Mesendoderm (in vitro differentiated cells): ENCODE measurements around the gene VWA8.
A peak's percentile ranks its signal among the peaks of the same experiment; 100 is the strongest.

ENCODE experiments used
- DNase-seq: peaks from one replicate; pipeline ENCODE4 v3.0.0; 2013
- H2AK5ac ChIP-seq: 2 replicates; pipeline ENCODE4 v1.6.1; 2013; ENCODE audit warnings: low read length, inconsistent platforms
- H2BK120ac ChIP-seq: 2 replicates; pipeline ENCODE4 v1.6.1; 2013; ENCODE audit warnings: low read depth, mild to moderate bottlenecking, low read length, moderate library complexity, mixed read lengths
- H2BK15ac ChIP-seq: replicated peaks from 2 replicates; pipeline ENCODE4 v1.6.1; 2013; ENCODE audit warnings: low read depth, mild to moderate bottlenecking, moderate library complexity
- H2BK5ac ChIP-seq: 2 replicates; pipeline ENCODE4 v1.6.1; 2013; ENCODE audit warnings: low read length, inconsistent platforms
- H3K18ac ChIP-seq: 2 replicates; pipeline ENCODE4 v1.6.1; 2013; ENCODE audit warnings: mild to moderate bottlenecking, low read length, mixed read lengths
- H3K23ac ChIP-seq: one replicate; pipeline ENCODE4 v1.6.1; 2013; ENCODE audit warnings: low read length
- H3K27ac ChIP-seq: 2 replicates; pipeline ENCODE4 v1.5.1; 2013; ENCODE audit warnings: low read depth, mild to moderate bottlenecking, inconsistent platforms, low read length, moderate library complexity
- H3K27me3 ChIP-seq: 2 replicates; pipeline ENCODE4 v1.6.1; 2013; ENCODE audit warnings: low read length, control low read depth, mild to moderate bottlenecking, inconsistent platforms; ENCODE audit not compliant: insufficient read depth, poor library complexity
- H3K36me3 ChIP-seq: 2 replicates; pipeline ENCODE4 v1.6.1; 2013; ENCODE audit warnings: low read length, inconsistent platforms; ENCODE audit not compliant: control insufficient read depth, insufficient read depth
- H3K4ac ChIP-seq: one replicate; pipeline ENCODE4 v1.6.1; 2013; ENCODE audit warnings: low read depth, mild to moderate bottlenecking, low read length, moderate library complexity
- H3K4me1 ChIP-seq: 2 replicates; pipeline ENCODE4 v1.6.1; 2013; ENCODE audit warnings: low read depth, low read length, inconsistent platforms; ENCODE audit not compliant: control insufficient read depth
- H3K4me2 ChIP-seq: 2 replicates; pipeline ENCODE4 v1.6.1; 2013; ENCODE audit warnings: low read length
- H3K4me3 ChIP-seq: 2 replicates; pipeline ENCODE4 v1.5.1; 2013; ENCODE audit warnings: mild to moderate bottlenecking, low read length
- H3K56ac ChIP-seq: one replicate; pipeline ENCODE4 v1.6.1; 2013; ENCODE audit warnings: low read length
- H3K79me1 ChIP-seq: 2 replicates; pipeline ENCODE4 v1.6.1; 2013; ENCODE audit warnings: low read length, inconsistent platforms
- H3K79me2 ChIP-seq: 2 replicates; pipeline ENCODE4 v1.6.1; 2013; ENCODE audit warnings: mild to moderate bottlenecking, low read length; ENCODE audit not compliant: control insufficient read depth, insufficient read depth
- H3K9ac ChIP-seq: 2 replicates; pipeline ENCODE4 v1.6.1; 2013; ENCODE audit warnings: low read length, inconsistent platforms
- H4K5ac ChIP-seq: one replicate; pipeline ENCODE4 v1.6.1; 2013; ENCODE audit warnings: low read length
- H4K8ac ChIP-seq: one replicate; pipeline ENCODE4 v1.6.1; 2013; ENCODE audit warnings: low read depth, mild to moderate bottlenecking, control low read depth, low read length, moderate library complexity
- WGBS: extraction: QIAGEN DNeasy Blood & Tissue Kit; methylation state at CpG from one replicate; pipeline ENCODE4 v1.1.7; 2013; ENCODE audit warnings: low lambda C conversion rate, missing lambda C conversion rate; ENCODE audit not compliant: insufficient coverage; ENCODE audit errors: extremely low coverage; 5-methylcytosine and 5-hydroxymethylcytosine counted together

The VWA8 gene

DNA sequence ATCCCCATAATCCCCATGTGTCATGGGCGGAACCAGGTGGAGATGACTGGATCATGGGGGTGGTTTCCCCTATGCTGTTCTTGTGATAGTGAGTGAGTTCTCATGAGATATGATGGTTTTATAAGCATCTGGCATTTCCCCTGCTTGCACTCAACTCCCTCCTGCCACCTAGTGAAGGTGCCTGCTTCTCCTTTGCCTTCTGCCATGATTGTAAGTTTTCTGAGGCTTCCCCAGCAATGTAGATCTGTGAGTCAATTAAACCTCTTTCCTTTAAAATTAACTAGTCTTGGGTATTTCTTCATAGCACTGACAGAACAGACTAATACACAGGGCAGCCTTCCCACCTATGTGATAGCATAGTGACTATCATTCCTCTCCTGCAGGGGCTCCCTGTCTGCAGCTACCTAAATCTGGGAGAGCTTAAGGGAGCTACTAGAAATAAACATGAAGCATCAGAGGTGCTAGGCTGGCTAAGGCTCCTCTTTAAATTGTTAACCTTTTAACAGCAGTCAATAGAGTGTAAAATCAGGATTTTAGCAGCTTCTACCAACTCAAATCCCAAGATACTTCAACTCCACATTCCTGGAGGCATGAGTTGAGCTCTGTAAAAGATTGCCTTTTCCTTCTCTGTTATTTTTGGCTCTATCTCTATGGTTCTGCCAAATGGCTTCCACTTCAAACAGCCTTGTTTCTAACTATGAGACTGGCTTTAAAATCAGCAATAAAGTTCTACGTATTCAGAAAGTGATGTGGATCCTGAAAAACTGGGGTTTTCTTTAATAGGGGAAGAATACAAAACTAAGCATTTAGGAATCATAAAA, 112.3 kb downstream of the VWA8 start:
- H2BK120ac ChIP-seq = no peak overlapping the region
- no peak overlapping the region for H4K8ac ChIP-seq
- H3K18ac ChIP-seq = no peak overlapping the region
- no peak overlapping the region for H2BK5ac ChIP-seq
- H3K27me3 ChIP-seq = no peaks in the 10 kb centered on the region
- no peak overlapping the region for H2AK5ac ChIP-seq
- H3K36me3 ChIP-seq = no peaks in the 10 kb centered on the region
- no peak overlapping the region for H3K4me2 ChIP-seq
- no peak overlapping the region for H3K23ac ChIP-seq
- peak; percentile 18 for DNase-seq
- H3K79me2 ChIP-seq = no peaks in the 10 kb centered on the region
- H3K56ac ChIP-seq = no peak overlapping the region
- no peak overlapping the region for H3K4me3 ChIP-seq
- H3K27ac ChIP-seq = no peak overlapping the region
- no peaks in the 10 kb centered on the region for H3K79me1 ChIP-seq
- H2BK15ac ChIP-seq = no peak overlapping the region
- no CpG with 5 or more reads among the region's 2 CpGs for WGBS
- no peaks in the 10 kb centered on the region for H3K4me1 ChIP-seq
- no peak overlapping the region for H4K5ac ChIP-seq
- H3K4ac ChIP-seq = no peak overlapping the region
- no peak overlapping the region for H3K9ac ChIP-seq

GRCh38 chr13:41847216-41847615, 113.7 kb downstream of the VWA8 start:
- no peaks in the 10 kb centered on the region for H3K79me2 ChIP-seq
- H2AK5ac ChIP-seq = no peak overlapping the region
- H2BK5ac ChIP-seq = no peak overlapping the region
- no peak overlapping the region for H4K5ac ChIP-seq
- no peak overlapping the region for H3K23ac ChIP-seq
- H3K27me3 ChIP-seq = no peaks in the 10 kb centered on the region
- no peak overlapping the region for H3K56ac ChIP-seq
- no CpG with 5 or more reads among the region's 3 CpGs for WGBS
- no peaks in the 10 kb centered on the region for H3K36me3 ChIP-seq
- no peak for DNase-seq
- no peaks in the 10 kb centered on the region for H3K79me1 ChIP-seq
- no peak overlapping the region for H3K4me3 ChIP-seq
- no peak overlapping the region for H2BK15ac ChIP-seq
- H3K4me2 ChIP-seq = no peak overlapping the region
- no peak overlapping the region for H3K27ac ChIP-seq
- H3K18ac ChIP-seq = no peak overlapping the region
- H3K9ac ChIP-seq = no peak overlapping the region
- no peak overlapping the region for H3K4ac ChIP-seq
- H2BK120ac ChIP-seq = no peak overlapping the region
- no peaks in the 10 kb centered on the region for H3K4me1 ChIP-seq
- H4K8ac ChIP-seq = no peak overlapping the region

DNA sequence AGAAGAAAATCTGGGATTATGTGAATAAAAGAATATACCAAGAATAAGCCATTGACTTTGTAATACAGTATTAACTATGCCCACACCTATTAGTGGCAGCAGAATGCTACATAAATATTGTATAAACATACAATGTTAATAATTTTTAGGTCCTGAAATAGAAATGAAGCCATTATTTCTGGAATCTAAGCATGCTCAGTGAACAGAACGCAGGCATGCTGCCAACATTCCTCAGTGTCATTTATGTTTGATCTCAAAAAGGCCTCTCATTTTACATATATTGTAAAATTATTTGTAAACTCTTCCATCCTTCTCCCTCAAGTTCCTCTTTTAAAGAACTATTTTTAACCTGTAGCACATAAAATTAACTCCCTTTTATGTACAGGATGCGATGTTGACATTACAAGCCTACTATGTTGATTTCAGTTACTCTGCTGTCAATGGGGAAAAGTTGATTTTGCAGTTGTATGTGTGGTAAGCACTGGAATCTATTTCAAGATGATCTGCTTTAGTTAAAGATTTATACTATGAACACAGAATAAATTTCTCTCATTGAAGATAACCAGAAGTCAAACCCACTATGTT, 118.8 kb downstream of the VWA8 start:
- no peak overlapping the region for H3K27ac ChIP-seq
- no peak overlapping the region for H4K5ac ChIP-seq
- no peaks in the 10 kb centered on the region for H3K4me1 ChIP-seq
- no peak overlapping the region for H3K4me3 ChIP-seq
- H3K79me2 ChIP-seq = no peaks in the 10 kb centered on the region
- no peak overlapping the region for H3K23ac ChIP-seq
- no peaks in the 10 kb centered on the region for H3K36me3 ChIP-seq
- no peak overlapping the region for H3K18ac ChIP-seq
- WGBS = no CpG with 5 or more reads among the region's 2 CpGs
- H2BK15ac ChIP-seq = no peak overlapping the region
- no peak overlapping the region for H3K4me2 ChIP-seq
- H3K79me1 ChIP-seq = no peaks in the 10 kb centered on the region
- no peak for DNase-seq
- H3K27me3 ChIP-seq = no peaks in the 10 kb centered on the region
- H2BK5ac ChIP-seq = no peak overlapping the region
- no peak overlapping the region for H3K9ac ChIP-seq
- no peak overlapping the region for H3K56ac ChIP-seq
- no peak overlapping the region for H2BK120ac ChIP-seq
- no peak overlapping the region for H2AK5ac ChIP-seq
- no peak overlapping the region for H4K8ac ChIP-seq
- no peak overlapping the region for H3K4ac ChIP-seq

DNA sequence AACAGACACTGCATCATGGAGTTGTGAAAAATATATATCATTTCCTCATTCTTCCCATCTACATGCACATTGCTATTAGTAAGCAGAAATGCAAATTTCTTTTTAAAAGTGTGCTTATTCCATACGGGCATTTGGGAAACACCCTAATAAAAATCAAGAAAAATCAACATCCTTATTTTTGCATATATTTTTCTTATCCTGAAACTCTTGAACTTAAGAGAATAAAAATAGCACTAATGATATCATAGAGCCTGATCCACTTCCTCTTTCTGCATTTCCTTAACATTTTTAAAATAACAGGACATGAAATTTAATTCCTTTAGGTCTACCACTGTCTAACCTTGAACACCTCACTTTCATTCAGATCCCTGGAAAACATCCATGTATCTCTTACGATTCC, 123.3 kb downstream of the VWA8 start:
- Histone ChIP-seq H3K79me2 (no peaks in the 10 kb centered on the region), H3K56ac (no peak overlapping the region), H2BK5ac (no peak overlapping the region), H2BK15ac (no peak overlapping the region), H3K23ac (no peak overlapping the region), H2BK120ac (no peak overlapping the region), H3K9ac (no peak overlapping the region), H2AK5ac (no peak overlapping the region), H3K27ac (no peak overlapping the region), H3K4me2 (no peak overlapping the region), H3K36me3 (no peaks in the 10 kb centered on the region), H3K4ac (no peak overlapping the region), H3K27me3 (no peaks in the 10 kb centered on the region), H3K79me1 (no peaks in the 10 kb centered on the region), H3K18ac (no peak overlapping the region), H3K4me1 (no peaks in the 10 kb centered on the region), H4K5ac (no peak overlapping the region), H4K8ac (no peak overlapping the region), H3K4me3 (no peak overlapping the region)
- no CpG with 5 or more reads among the region's 2 CpGs for WGBS
- DNase-seq = no peak

- H3K4me1 ChIP-seq = no peaks in the 10 kb centered on the region
- no peak overlapping the region for H4K8ac ChIP-seq
- no peaks in the 10 kb centered on the region for H3K36me3 ChIP-seq
- H3K79me1 ChIP-seq = no peaks in the 10 kb centered on the region
- WGBS = no CpG with 5 or more reads among the region's 2 CpGs
- H3K4me2 ChIP-seq = no peak overlapping the region
- no peak overlapping the region for H3K56ac ChIP-seq
- no peak overlapping the region for H3K9ac ChIP-seq
- H3K4ac ChIP-seq = no peak overlapping the region
- H3K79me2 ChIP-seq = no peaks in the 10 kb centered on the region
- H4K5ac ChIP-seq = no peak overlapping the region
- no peak overlapping the region for H2BK5ac ChIP-seq
- no peaks in the 10 kb centered on the region for H3K27me3 ChIP-seq
- H2BK15ac ChIP-seq = no peak overlapping the region
- no peak for DNase-seq
- no peak overlapping the region for H2BK120ac ChIP-seq
- H3K27ac ChIP-seq = no peak overlapping the region
- H3K4me3 ChIP-seq = no peak overlapping the region
- H3K23ac ChIP-seq = no peak overlapping the region
- no peak overlapping the region for H3K18ac ChIP-seq
- no peak overlapping the region for H2AK5ac ChIP-seq
Measured at GRCh38 chr13:41835871-41836270, 125.0 kb downstream of the VWA8 start.
